Measurements from ENCODE around the gene MTMR6. TPM values are rescaled to one million over a fixed set of nuclear protein-coding genes. Genes with fewer than 3 reads are reported as not detected.
"Not testable (repeated sequence)": the region's sequence is repeated elsewhere in the genome, so short reads cannot be mapped to it uniquely, and the experiment has no call there.

The MTMR6 gene
- 42.4 TPM for total RNA-seq

- FAIRE-seq (no peak), DNase-seq (ENCODE audit: low spot score in 2 of 2) (peak; percentile 86 to 92)
Measured at GRCh38 chr13:25286969-25287961, at the start of gene MTMR6. TSS of gene MTMR6 (minus strand) at chr13:25287488. CDS start at chr13:25287247, 241 bp downstream.

DNA sequence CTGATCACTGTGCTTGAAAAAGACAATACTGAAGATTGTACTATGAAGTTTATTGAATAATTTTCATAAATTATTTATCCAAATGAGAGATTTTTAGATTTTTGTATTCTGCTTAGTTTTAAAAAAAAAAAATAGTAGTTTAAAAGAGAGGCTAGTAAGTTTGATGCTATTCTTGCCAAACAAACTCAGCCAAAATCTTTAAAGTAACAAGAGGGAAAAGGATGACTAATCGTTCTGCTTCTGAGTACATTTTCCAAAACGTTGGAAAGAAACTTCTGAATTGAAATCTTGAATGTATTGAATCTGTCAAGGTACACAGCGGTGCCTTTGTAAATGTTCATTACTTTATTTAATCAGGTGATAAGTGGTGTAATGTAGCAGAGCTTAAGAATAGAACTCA lies 48.6 kb upstream of the MTMR6 start:
- FAIRE-seq (peak; percentile 45), DNase-seq (ENCODE audit: low spot score in 2 of 2) (no peak)

DNA sequence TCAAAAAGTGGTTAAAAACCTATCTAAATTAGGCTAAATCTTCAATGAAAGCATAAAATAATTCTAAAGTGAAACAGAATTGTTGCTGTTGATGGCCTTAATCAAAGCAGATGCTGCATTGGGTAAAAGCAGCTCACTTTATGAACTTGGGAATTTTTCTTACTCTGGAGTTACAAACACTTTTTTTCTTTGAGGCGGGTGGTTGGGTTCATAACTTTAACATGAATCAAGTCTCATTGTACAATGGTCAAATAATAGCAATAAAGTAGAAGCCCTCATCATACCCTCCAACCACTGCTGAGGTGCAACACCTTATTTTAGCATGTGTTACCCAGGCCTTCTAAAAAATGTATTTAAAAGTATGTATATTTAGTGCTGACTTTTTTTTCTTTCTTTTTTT lies 43.3 kb upstream of the MTMR6 start:
- FAIRE-seq = no peak

DNA sequence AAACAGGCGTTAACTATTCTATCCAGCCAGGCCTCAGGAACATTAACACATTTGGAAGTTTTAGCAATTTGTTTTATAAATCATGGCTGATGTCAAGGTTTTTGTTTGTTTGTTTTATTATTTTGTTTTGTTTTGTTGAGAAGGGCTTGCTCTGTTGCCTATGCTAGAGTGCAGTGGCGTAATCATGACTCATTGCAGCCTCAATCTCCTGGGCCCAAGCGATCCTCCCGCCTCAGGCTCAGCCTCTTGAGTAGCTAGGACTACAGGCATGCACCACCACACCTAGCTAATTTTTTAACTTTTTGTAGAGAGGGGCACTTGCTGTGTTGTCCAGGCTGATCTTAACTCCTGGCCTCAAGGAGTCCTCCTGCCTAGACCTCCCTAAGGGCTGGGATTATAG lies 42.4 kb upstream of the MTMR6 start:
- DNase-seq (ENCODE audit: low spot score in 2 of 2) = no peak
- no peak for FAIRE-seq

More for the DNA sequence above, 43.3 kb upstream of the MTMR6 start:
- DNase-seq (ENCODE audit: low spot score in 2 of 2) = no peak

DNA sequence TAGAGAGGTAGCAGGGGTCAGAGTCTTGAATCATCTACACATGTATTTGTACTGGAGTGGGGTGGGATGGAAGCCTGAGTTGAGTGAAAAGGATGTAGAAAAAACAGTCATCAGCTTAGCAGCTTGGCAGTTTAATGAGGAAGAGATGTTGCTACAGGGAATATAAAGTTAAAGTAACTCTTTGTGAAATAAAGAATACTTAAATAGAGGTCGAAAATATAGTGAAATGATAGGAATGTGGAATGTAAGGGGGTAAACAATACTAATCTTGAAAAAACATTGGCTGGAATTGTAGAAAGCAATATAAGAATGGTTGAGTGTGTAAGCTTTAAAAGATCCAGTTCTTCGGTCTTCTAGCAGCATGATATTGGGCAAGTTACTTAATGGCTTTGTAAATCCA lies 36.8 kb upstream of the MTMR6 start:
- FAIRE-seq = no peak
- DNase-seq (ENCODE audit: low spot score in 2 of 2) = no peak

DNA sequence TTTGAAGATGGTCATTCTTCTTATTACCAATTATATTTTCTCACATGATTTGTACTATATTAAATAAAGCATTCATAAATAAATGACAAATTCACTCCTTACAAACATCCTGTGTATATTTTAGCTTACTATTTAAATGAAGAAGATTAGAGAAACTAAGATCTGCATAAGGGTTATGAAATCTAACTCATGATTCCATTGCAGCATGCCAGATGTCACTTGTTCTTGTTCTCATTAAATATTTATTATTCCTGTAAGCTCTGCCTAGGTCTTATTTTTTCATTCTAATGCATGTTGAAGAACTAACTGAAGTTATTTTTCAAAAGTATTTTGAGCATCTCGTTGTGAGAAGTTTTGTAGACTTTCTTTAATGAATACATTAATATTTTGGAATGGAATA lies 32.5 kb upstream of the MTMR6 start:
- FAIRE-seq (no peak), DNase-seq (ENCODE audit: low spot score in 2 of 2) (no peak)

- FAIRE-seq; DNase-seq (ENCODE audit: low spot score in 2 of 2): not testable (repeated sequence)
Measured at GRCh38 chr13:25318946-25319345, 31.7 kb upstream of the MTMR6 start.

GRCh38 chr13:25310891-25311290 lies 23.6 kb upstream of the MTMR6 start:
- no peak for FAIRE-seq
- DNase-seq (ENCODE audit: low spot score in 2 of 2) = no peak

DNA sequence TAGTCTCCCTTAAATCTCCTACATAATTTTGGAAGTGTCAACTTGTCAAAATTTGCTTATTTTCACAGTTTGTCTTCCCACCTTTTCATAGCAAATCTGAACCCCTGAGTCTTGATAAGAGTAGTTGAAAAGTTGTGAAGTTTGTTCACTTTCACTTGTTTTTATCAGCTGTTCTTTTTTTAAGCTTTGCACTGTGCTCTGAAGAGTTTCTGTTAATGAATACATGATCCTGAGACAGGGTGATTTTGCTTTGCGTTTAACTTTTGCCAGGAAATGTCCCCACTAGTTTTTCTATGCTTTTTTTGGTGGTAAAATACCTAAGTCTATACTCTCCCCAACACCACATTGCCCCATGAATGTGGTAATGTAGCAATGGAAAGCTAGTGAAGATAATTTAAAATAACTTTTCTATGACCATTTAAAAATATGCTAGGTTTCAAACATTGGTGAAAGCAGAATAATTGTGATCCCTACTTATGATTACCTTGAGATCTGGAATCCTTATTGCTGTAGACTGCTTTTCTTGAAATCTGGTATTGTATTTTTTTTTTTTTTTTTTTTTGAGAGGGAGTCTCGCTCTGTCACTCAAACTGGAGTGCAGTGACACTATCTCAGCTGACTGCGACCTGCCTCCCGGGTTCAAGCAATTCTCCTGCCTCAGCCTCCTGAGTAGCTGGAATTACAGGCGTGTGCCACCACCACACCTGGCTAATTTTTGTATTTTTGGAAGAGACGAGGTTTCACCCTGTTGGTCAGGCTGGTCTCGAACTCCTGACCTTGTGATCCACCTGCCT lies 19.6 kb upstream of the MTMR6 start:
- DNase-seq (ENCODE audit: low spot score in 2 of 2) = no peak
- no peak for FAIRE-seq

GRCh38 chr13:25302121-25302520 lies 14.8 kb upstream of the MTMR6 start:
- no peak for FAIRE-seq
- DNase-seq (ENCODE audit: low spot score in 2 of 2) = no peak

DNA sequence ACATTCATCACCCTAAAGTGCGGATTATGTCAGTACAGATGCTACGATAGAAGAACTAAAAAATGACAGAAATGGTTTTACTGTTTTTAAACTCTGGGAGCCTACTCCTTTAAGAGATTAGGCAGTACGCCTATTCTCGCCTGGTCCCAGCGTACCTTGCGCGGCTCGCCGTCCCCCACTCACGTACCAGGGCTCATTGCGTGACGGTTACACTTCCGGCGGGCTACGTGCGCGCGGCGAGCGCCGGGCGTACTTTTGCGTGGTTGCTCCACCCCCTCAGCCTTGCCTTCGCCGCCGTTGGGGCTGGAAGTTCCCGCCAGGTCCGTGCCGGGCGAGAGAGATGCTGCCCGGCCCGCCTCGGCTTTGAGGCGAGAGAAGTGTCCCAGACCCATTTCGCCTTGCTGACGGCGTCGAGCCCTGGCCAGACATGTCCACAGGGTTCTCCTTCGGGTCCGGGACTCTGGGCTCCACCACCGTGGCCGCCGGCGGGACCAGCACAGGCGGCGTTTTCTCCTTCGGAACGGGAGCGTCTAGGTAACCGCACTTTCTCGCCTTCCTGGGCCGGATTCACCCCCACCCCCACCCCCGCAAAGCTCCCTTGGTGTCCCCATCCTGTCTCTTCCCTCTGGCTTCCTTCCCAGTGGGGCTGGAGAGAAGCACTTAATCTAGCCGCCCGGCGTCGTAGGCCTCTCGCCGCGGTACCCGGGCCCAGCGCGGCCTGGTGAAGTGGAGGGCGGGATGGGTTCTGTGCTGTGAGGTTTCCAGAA lies 14.2 kb upstream of the MTMR6 start, which contains the start of gene NUP58:
NUP58 (plus strand) TSS at position 279 of the 767 bp plus-strand sequence; CDS start at position 428, 149 bp downstream.
- DNase-seq (ENCODE audit: low spot score in 2 of 2) = peak; percentile 81 to 82
- FAIRE-seq = no peak

- DNase-seq (ENCODE audit: low spot score in 2 of 2) = peak in 1 of 2 donors; percentile 39
- no peak for FAIRE-seq
Measured at GRCh38 chr13:25300861-25301346, 13.6 kb upstream of the MTMR6 start.

DNA sequence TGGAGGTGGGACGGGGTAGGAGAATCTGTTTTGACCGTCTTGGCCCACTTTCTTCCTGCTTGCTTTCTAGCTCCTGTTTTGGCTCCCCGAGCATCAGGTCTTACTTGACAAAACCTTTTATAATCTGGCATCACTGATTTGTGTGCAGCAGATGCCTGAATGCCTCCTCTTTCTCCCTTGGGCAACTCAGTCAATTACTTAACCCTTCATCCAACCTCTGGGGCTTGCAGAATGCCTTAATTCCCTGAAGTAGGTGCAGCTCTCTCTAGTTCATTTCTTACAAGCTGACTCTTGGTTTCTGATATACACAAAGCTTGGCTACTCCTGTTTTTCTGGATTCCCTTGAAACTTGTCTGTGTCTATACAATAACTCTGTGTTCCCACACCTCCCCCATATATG lies 8.4 kb upstream of the MTMR6 start:
- no peak for FAIRE-seq
- no peak for DNase-seq (ENCODE audit: low spot score in 2 of 2)

- FAIRE-seq = no peak
- no peak for DNase-seq (ENCODE audit: low spot score in 2 of 2)
Measured at GRCh38 chr13:25295228-25295627, 7.9 kb upstream of the MTMR6 start.

GRCh38 chr13:25292301-25292700 lies 5.0 kb upstream of the MTMR6 start:
- FAIRE-seq (no peak), DNase-seq (ENCODE audit: low spot score in 2 of 2) (no peak)

DNA sequence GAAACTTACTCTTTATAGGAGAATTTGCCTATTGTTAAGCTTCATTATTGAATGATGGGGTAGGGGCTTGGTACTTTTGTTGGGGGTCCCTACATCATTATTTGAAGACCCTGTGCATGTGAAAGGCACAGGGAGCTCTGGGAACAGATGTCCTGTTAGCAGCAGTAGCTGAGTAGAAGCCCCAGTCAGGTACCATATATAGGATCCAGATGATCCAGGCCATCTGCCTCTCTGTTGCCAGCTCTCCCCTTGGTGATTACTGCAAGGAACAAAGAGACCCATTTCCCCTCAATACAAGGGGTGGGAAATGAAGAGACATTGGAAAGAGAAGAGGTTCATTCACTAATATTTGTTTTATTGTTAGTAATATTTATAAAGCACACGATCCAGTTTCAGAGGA lies 4.4 kb upstream of the MTMR6 start:
- FAIRE-seq (no peak), DNase-seq (ENCODE audit: low spot score in 2 of 2) (no peak)

DNA sequence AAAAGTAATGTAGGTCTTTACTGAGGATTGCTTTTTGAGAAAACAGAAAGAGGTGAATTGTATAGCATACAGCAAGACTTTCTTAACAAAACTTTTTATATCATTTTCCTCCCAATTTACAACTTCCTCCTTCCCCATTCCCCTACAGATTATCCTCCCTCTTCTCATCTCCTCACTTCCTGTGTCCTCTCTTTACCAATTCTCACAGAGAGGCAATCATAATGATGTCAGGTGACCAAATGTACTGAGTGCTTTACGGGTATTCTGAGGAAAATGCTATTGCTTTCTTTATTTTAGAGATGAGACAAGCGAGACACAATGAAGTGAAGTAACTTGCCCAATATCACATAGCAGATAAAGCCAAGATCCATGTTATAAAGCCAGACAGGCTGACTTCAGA lies 1.7 kb upstream of the MTMR6 start:
- DNase-seq (ENCODE audit: low spot score in 2 of 2) (no peak), FAIRE-seq (no peak)

DNA sequence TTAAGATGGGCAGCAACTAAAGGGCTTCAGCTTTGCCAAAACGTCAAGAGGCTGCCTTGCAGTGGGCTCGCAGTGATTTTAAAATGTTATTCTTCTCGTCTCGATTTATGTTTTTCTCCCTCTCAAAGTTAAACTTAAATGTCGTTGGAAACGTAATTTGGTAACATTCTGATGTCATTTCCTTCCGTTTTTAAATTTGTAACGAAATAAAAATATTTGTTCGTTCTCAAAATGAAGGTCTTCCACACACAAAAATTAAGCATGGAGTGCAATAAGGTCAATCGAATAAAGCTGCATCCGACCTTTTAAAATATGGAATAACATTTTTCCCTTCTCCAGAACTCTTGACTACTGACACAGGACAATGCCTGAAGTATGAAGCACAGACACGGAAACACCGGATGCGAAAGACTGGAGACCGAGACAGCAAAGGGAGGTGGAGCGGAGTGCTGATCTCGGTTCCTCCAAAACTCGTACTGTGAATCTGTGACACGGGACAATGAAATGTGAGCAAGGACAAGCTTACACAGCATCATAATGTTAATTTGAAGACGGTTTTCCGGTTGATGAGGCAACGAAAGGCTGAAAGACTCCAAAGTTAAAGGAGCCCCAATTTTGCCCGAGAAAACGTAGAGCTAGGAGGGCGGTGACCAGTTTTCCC lies 850 bp downstream of the MTMR6 start:
- FAIRE-seq = no peak
- peak; percentile 28 to 38 for DNase-seq (ENCODE audit: low spot score in 2 of 2)

GRCh38 chr13:25281935-25282332 lies 5.4 kb downstream of the MTMR6 start:
- FAIRE-seq (no peak), DNase-seq (ENCODE audit: low spot score in 2 of 2) (no peak)

Data from frontal cortex (tissue), 4 donors.